Activated CD4-positive, alpha-beta memory T cell treated with anti-CD3 and anti-CD28 coated beads for 36 hours (primary cell): Measurements from ENCODE around the gene EIF3D. TPM values are rescaled to one million over a fixed set of nuclear protein-coding genes. Genes with fewer than 3 reads are reported as not detected.
"Not testable (repeated sequence)": the region's sequence is repeated elsewhere in the genome, so short reads cannot be mapped to it uniquely, and the experiment has no call there.

Source experiments
- CTCF ChIA-PET: fragments of 350-600 bp; sonication (Branson Sonifier 250); formaldehyde crosslinking; loops from one replicate; lab custom pipeline; 2021; ENCODE audit warnings: antibody characterized with exemption, inconsistent platforms; lab: Charles Lee
- POLR2A ChIA-PET: fragments of 350-600 bp; sonication (Branson Sonifier 250); formaldehyde crosslinking; loops from one replicate; lab custom pipeline; 2021; ENCODE audit warnings: antibody characterized with exemption; lab: Charles Lee
- DNase-seq: peaks from one replicate; pipeline ENCODE4 v3.0.0-alpha.2; 2020
- H3K27ac Mint-ChIP-seq: one replicate; pipeline ENCODE4 v1.8.0; 2021; ENCODE audit warnings: mixed read lengths
- H3K27me3 Mint-ChIP-seq: one replicate; pipeline ENCODE4 v1.8.0; 2021; ENCODE audit warnings: mixed read lengths
- H3K36me3 Mint-ChIP-seq: one replicate; pipeline ENCODE4 v1.8.0; 2021; ENCODE audit warnings: mixed read lengths
- H3K4me1 Mint-ChIP-seq: one replicate; pipeline ENCODE4 v1.8.0; 2021; ENCODE audit warnings: low read depth, mixed read lengths
- H3K4me3 Mint-ChIP-seq: one replicate; pipeline ENCODE4 v1.8.0; 2021; ENCODE audit warnings: mild to moderate bottlenecking, mixed read lengths
- H3K9me3 Mint-ChIP-seq: one replicate; pipeline ENCODE4 v1.8.0; 2021; ENCODE audit warnings: mixed read lengths
- intact Hi-C: fragments of 100-400 bp; cut with micrococcal nuclease; formaldehyde crosslinking; loops from one replicate; pipeline ENCODE4 v1.15.1; 2023
- total RNA-seq, 2 experiments: library from RNA; stranded (reverse); gene quantifications; one replicate each; pipeline ENCODE4 v1.2.3, GENCODE V29; 2021

EIF3D gene
- total RNA-seq, 2 experiments from 2014 or later = 314 to 321 TPM

DNA sequence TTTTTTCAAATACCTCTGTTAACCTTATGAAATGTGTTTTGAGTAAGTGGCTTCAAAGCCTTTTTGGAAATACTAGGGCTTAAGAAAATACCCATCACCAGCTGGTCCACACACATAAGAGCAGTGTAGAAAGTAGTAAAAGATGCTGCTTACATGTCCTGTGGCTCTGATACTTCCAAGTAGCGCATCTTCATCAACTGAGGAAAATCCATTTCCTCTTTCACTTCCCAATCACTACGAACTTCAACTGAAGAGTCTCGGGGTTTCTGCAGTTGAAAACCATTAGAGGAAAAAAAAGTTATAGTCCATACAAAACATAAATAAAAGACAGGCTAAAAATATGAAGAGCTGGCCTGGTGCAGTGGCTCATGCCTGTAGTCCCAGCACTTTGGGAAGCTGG, 8.5 kb downstream of the EIF3D start:
- intact Hi-C loops = loop anchor here (10.0 kb wide), 1 partner anchor 604 kb away; no protein-coding TSS in a partner anchor
- Mint-ChIP-seq H3K27me3 (no peaks in the 10 kb centered on the region), H3K4me3 (no peak overlapping the region), H3K36me3 (peaks cover 77% of the 10 kb centered on the region), H3K4me1 (peaks cover 4% of the 10 kb centered on the region), H3K27ac (no peak overlapping the region), H3K9me3 (no peaks in the 10 kb centered on the region)
- no peak for DNase-seq
- ChIA-PET CTCF (interaction anchor here (4.4 kb wide), 1 partner anchor 9 kb away, joined by 19 read pairs; no protein-coding TSS in a partner anchor), POLR2A (interaction anchor here (0.7 kb wide), 2 partner anchors 9 to 181 kb away, joined by 3 to 4 read pairs; no protein-coding TSS in a partner anchor)

DNA sequence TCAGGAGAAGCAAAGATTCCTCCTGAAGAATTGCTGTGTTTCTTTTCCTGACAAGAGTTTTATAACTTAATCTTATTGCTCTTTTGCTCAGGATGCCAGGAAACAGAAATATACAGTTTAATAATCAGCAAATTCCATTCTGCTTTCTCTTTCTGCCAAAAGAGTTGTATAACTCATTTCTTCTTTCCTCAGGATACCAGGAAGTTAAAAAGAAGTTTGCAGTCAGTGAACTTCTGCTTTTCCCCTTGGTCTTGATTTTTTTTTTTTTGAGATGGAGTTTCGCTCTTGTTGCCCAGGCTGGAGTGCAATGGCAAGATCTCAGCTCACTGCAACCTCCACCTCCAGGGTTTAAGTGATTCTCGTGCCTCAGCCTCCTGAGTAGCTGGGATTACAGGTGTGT, 9.1 kb downstream of the EIF3D start:
- DNase-seq, H3K4me3 Mint-ChIP-seq, H3K9me3 Mint-ChIP-seq, H3K27ac Mint-ChIP-seq, H3K4me1 Mint-ChIP-seq, H3K27me3 Mint-ChIP-seq: not testable (repeated sequence)
- peaks cover 76% of the 10 kb centered on the region for H3K36me3 Mint-ChIP-seq
- ChIA-PET POLR2A (interaction anchor here (0.7 kb wide), 1 partner anchor 181 kb away, joined by 3 read pairs; no protein-coding TSS in a partner anchor), CTCF (interaction anchor here (4.4 kb wide), 1 partner anchor 9 kb away, joined by 19 read pairs; no protein-coding TSS in a partner anchor)
- intact Hi-C loops = loop anchor here (10.0 kb wide), 1 partner anchor 605 kb away; no protein-coding TSS in a partner anchor

DNA sequence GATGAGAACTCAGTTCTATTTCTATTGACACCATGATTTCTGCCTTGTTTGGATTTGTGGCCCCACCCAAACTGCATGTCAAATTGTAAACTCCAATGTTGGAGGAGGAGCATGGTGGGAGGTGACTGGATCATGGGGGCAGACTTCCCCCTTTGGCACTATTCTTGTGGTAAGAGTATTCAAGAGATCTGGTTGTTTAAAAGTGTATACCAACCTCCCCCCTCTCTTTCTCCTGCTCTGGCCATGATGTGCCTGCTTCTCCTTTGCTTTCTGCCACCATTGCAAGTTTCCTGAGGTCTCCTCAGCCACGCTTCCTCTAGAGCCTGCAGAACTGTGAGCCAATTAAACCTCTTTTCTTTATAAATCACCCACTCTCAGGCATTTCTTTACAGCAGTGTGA, 14.2 kb downstream of the EIF3D start:
- Mint-ChIP-seq H3K9me3 (no peaks in the 10 kb centered on the region), H3K27ac (no peak overlapping the region), H3K36me3 (peaks cover 77% of the 10 kb centered on the region), H3K4me1 (no peaks in the 10 kb centered on the region), H3K4me3 (no peak overlapping the region), H3K27me3 (no peaks in the 10 kb centered on the region)
- DNase-seq = no peak
- intact Hi-C loops = no loop called here
- ChIA-PET CTCF (no interaction called here), POLR2A (no interaction called here)

DNA sequence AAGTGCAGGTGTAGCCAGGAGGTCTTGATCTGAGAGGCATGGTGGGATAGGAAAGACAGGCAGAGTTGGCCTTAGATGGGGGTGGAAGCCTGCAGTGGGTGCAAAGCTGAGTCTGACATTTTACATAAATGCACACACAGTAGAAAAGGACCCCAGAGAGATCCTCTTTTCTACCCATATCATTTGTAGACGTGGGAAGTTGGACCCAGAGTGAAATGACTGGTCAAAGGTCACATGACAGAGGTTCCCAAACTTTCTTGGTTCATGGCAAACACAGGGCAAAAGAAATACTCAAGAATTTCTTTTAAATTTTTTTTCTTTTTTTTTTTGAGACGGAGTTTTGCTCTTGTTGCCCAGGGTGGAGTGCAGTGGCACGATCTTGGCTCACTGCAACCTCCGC, 16.0 kb downstream of the EIF3D start:
- Mint-ChIP-seq H3K4me3 (no peak overlapping the region), H3K4me1 (no peaks in the 10 kb centered on the region), H3K9me3 (no peaks in the 10 kb centered on the region), H3K27me3 (no peaks in the 10 kb centered on the region), H3K36me3 (peaks cover 65% of the 10 kb centered on the region), H3K27ac (peak overlapping the region; percentile 16)
- intact Hi-C loops = no loop called here
- ChIA-PET CTCF (interaction anchor here (1.2 kb wide), 1 partner anchor 211 kb away, joined by 3 read pairs; no protein-coding TSS in a partner anchor), POLR2A (interaction anchor here (3.2 kb wide), 1 partner anchor 15 kb away, joined by 18 read pairs; the partner anchor contains the start of gene EIF3D)
- no peak for DNase-seq

DNA sequence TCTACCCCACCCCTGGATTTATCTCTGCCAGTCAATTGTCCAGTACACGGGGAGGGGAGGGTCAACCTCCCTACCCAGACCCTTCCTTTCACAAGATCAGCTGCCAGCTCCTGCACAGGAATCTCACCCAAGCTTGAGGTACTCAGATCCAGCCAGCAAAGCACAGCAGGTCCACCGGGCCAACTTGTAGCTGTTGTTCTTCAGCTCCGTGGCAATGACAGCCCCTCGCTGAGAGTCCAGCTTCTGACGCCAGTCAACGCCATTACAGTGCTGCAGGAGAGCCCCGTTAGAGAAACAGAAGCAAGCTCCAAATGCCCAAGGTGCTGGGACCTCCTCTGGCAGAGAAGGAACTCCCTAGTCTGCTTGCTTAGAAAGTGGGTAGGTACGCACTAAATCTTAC, 16.6 kb downstream of the EIF3D start:
- ChIA-PET POLR2A (interaction anchor here (1.7 to 3.2 kb wide), 2 partner anchors 12 to 16 kb away, joined by 6 to 18 read pairs; partner anchors contain the start of gene EIF3D), CTCF (interaction anchor here (1.2 to 2.6 kb wide), 2 partner anchors 9 to 210 kb away, joined by 3 to 19 read pairs; no protein-coding TSS in a partner anchor)
- H3K4me3 Mint-ChIP-seq = no peak overlapping the region
- intact Hi-C loops = no loop called here
- H3K4me1 Mint-ChIP-seq = peaks cover 4% of the 10 kb centered on the region
- no peak for DNase-seq
- H3K36me3 Mint-ChIP-seq = peaks cover 62% of the 10 kb centered on the region
- H3K9me3 Mint-ChIP-seq = no peaks in the 10 kb centered on the region
- H3K27ac Mint-ChIP-seq = no peak overlapping the region
- no peaks in the 10 kb centered on the region for H3K27me3 Mint-ChIP-seq

DNA sequence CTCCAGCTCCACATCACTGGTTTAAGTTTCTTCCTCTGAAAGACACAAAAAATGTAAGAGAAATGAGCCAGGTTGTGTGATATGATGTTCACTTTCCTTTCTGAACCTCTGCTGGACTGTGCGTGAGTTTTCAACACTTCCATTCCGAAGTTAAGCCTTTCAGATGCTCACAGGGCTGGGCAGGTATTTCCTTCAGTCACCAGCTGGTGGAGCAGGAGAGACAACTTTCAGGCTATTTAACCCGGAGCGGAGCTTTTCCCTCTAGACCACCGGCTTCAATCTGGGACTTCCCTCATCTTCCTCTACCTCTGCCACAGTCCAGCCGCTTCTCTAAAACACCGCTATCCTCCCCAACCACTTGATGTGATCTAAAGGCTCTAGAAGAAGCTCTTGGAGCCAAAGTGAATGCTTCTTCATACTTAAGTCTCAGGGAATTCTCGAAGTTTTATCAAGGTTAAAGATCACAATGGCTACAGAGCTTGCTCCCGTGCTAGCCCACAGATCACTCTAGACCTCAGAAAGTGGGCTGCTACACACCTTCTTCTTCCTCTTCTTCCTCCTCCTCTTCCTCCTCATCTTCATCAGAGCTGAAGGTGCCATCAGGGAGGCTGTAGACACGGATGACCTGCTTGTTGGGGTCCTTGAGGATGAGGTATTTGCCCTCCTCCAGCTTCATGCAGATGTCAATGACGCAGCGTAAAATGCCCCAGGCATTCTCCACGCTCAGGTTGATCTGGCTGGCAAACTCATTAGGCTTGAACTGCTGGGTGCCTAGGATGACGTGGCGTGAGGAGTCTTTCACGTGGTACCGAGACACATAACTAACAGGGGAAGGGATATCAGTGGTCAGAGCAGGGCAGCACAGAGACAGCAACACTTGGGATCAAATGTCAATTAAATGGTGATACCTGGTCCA, 17.7 kb downstream of the EIF3D start:
- H3K9me3 Mint-ChIP-seq = no peaks in the 10 kb centered on the region
- intact Hi-C loops = no loop called here
- ChIA-PET CTCF (interaction anchor here (0.8 to 2.6 kb wide), 10 partner anchors 8 to 466 kb away, joined by 3 to 19 read pairs (median 4); partner anchors contain the start of genes EIF3D and TXN2), POLR2A (interaction anchor here (0.6 to 3.2 kb wide), 6 partner anchors 10 to 272 kb away, joined by 3 to 18 read pairs (median 4); partner anchors contain the start of genes APOL2 and EIF3D)
- no peak overlapping the region for H3K4me3 Mint-ChIP-seq
- no peaks in the 10 kb centered on the region for H3K27me3 Mint-ChIP-seq
- peak; percentile 48 for DNase-seq
- peaks cover 9% of the 10 kb centered on the region for H3K4me1 Mint-ChIP-seq
- H3K36me3 Mint-ChIP-seq = peaks cover 51% of the 10 kb centered on the region
- H3K27ac Mint-ChIP-seq = no peak overlapping the region

DNA sequence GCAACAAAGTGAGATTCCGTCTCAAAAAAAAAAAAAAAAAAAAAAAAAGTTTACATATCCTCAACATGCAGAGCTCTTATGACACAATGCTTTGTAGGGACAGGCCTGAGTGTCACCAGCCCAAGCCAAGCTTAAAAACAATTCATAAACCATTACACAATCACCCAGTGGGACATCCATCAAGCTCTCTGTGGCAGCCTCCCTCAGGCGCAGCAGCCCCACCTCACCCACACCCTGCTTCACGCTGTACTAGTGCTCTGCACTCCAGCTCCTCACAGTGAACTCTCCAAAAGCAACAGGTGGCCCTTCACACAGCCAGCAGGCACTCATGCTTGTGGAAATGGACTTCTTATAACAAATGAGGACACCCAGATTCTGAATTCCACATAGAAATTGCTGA, 18.6 kb downstream of the EIF3D start:
- Mint-ChIP-seq H3K4me1 (peaks cover 12% of the 10 kb centered on the region), H3K9me3 (no peaks in the 10 kb centered on the region), H3K27ac (peak overlapping the region; percentile 54), H3K27me3 (no peaks in the 10 kb centered on the region), H3K36me3 (peaks cover 43% of the 10 kb centered on the region), H3K4me3 (no peak overlapping the region)
- intact Hi-C loops = no loop called here
- CTCF ChIA-PET = interaction anchor here (0.8 to 2.6 kb wide), 8 partner anchors 8 to 467 kb away, joined by 3 to 19 read pairs (median 4); partner anchors contain the start of genes EIF3D and TXN2
- no peak for DNase-seq
- POLR2A ChIA-PET = interaction anchor here (0.9 to 3.2 kb wide), 5 partner anchors 10 to 271 kb away, joined by 3 to 18 read pairs (median 5); partner anchors contain the start of genes APOL2 and EIF3D

DNA sequence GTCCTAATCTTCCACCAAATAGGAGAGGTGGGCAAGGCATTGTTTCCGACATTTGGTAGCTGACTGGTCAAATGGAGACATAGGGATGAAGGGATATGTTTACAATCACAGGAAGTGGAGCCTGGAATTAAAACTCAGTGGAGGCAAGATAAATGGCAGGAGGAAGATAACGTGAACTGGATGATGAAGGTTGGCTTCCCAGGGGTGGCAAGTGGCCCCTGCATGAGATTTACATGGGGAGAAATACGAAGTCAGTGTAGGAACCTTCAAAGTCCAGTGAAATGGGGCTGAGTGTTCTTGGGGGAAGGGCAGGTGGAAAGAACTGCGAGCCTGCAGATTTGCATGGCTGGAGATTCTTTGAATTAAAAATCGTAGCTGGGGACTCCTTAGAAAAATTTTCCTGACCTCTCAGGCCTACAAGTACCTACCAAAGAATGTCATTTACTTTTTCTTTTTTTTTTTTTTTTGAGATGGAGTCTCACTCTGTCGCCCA, 21.4 kb downstream of the EIF3D start:
- ChIA-PET CTCF (interaction anchor here (1.2 kb wide), 1 partner anchor 268 kb away, joined by 3 read pairs; the partner anchor contains the start of gene APOL2), POLR2A (interaction anchor here (1.0 to 1.4 kb wide), 4 partner anchors 18 to 209 kb away, joined by 3 to 6 read pairs (median 4); no protein-coding TSS in a partner anchor)
- H3K27ac Mint-ChIP-seq = no peak overlapping the region

DNA sequence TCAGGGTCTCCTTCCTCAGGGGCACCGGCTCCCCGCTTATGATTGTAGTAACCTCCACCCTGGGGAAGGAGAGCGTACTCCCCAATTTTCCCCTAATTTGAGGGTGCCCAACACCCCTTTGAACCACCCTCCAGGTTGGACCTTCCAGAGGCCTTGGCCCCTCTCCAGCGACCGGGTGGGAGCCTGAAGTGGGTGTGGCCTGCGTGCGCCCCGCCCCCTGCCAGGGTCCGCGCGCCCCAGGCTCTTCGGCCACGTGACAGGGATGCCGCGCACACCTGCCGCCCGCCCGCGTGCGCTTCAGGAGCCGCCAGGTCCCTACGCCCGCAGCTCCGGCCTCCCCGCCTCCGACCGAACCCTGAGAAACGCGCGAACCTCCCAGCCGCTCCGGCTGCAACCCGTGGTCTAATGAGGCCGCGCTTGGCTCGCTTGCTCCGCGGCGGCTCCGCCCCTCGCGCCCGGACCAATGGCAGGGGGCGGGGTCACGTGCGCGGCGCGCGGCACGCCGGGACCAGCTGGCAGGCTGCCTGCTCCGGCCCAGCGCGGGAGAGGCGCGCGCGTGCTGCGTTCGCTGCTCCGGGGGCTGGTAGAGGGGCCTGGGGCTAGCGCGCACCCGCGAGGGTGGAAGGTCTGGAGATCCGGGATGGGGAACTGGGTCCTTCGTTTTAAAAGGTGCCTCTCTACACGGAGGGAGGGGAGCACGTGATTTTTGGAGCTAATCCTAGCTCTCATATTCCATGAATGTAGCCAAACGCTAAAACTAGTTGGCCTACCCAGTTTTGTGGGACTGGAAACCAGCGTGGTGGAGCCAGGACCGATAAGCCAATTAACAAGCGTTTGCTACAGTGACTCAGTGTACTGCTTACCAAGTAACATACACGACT, 22.1 kb downstream of the EIF3D start, which contains the start of gene FOXRED2:
TSS of gene FOXRED2 (minus strand) at position 404 of the 881 bp plus-strand sequence. CDS start 618 bp downstream, outside the sequence.
- DNase-seq = peak; percentile 92
- ChIA-PET POLR2A (interaction anchor here (0.8 to 1.4 kb wide), 5 partner anchors 19 to 208 kb away, joined by 3 to 6 read pairs (median 4); no protein-coding TSS in a partner anchor), CTCF (interaction anchor here (0.9 to 1.2 kb wide), 2 partner anchors 21 to 268 kb away, joined by 3 read pairs; partner anchors contain the start of gene APOL2)
- Mint-ChIP-seq H3K27ac (peak within 1 kb of the TSS; percentile 54), H3K4me1 (peaks cover 19% of the 10 kb centered on the region), H3K27me3 (no peaks in the 10 kb centered on the region), H3K36me3 (peaks cover 21% of the 10 kb centered on the region), H3K4me3 (peak within 1 kb of the TSS; percentile 72), H3K9me3 (no peaks in the 10 kb centered on the region)
- intact Hi-C loops = loop anchor here (2.0 kb wide), 1 partner anchor 22 kb away; the partner anchor contains the start of gene EIF3D

More for the DNA sequence above, 21.4 kb downstream of the EIF3D start:
- H3K36me3 Mint-ChIP-seq = peaks cover 27% of the 10 kb centered on the region
- no peaks in the 10 kb centered on the region for H3K27me3 Mint-ChIP-seq
- H3K4me1 Mint-ChIP-seq = peaks cover 19% of the 10 kb centered on the region
- DNase-seq = no peak
- intact Hi-C loops = loop anchor here (2.0 kb wide), 1 partner anchor 21 kb away; the partner anchor contains the start of gene EIF3D
- H3K9me3 Mint-ChIP-seq = no peaks in the 10 kb centered on the region
- peak overlapping the region; percentile 67 for H3K4me3 Mint-ChIP-seq

DNA sequence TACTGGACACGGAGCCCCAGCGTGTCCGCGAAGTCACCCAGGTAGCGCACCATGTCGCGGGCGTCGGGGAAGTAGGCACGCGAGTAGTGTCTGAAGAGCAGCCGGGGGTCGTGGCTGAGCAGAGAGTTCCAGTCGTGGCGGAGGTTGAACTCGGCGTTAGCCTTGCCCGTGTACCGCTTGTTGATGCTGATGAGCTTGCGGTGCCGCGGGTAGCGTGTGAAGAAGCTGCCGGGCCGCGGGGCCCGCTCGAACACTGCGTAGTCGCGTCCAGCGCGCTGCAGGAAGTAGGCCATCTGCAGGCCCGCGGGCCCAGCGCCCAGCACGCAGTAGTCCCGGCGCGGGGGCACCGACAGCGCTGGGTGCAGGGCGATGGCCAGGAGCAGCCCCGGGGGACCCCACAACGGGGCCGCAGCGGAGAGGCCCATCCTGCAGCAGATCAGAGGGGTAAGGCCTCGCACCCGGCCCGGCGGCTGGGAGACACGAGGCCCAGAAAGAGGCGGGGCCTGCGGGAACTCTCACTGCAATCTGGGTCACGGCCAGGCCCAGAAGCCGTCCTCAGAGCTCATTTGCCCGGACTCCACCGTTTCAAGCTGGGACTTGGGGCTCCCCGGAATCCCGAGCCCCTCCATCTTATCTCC, 22.8 kb downstream of the EIF3D start:
- H3K27ac Mint-ChIP-seq = peak overlapping the region; percentile 42

More for the DNA sequence above, 22.8 kb downstream of the EIF3D start:
- Mint-ChIP-seq H3K27me3 (no peaks in the 10 kb centered on the region), H3K9me3 (no peaks in the 10 kb centered on the region), H3K36me3 (peaks cover 16% of the 10 kb centered on the region), H3K4me3 (peak overlapping the region; percentile 72), H3K4me1 (peaks cover 19% of the 10 kb centered on the region)
- ChIA-PET POLR2A (interaction anchor here (0.8 to 1.4 kb wide), 3 partner anchors 22 to 199 kb away, joined by 3 to 6 read pairs (median 5); no protein-coding TSS in a partner anchor), CTCF (interaction anchor here (0.9 kb wide), 1 partner anchor 22 kb away, joined by 3 read pairs; no protein-coding TSS in a partner anchor)
- intact Hi-C loops = loop anchor here (2.0 kb wide), 1 partner anchor 23 kb away; the partner anchor contains the start of gene EIF3D
- no peak for DNase-seq
